Mesothelial cell of epicardium (in vitro differentiated cells): Measurements from ENCODE around the gene PPP1CC. TPM values are rescaled to one million over a fixed set of nuclear protein-coding genes. Genes with fewer than 3 reads are reported as not detected.

Experiments used
- DNase-seq, 2 experiments: peaks; one replicate each; pipeline ENCODE4 v3.0.0; 2021; ENCODE audit warnings: low spot score in 2 of 2; ENCODE audit not compliant: unreplicated experiment in 2 of 2
- H3K27ac Mint-ChIP-seq: 2 replicates; pipeline ENCODE4 v1.8.0; 2021; ENCODE audit warnings: mixed read lengths
- H3K27me3 Mint-ChIP-seq: 2 replicates; pipeline ENCODE4 v1.8.0; 2021; ENCODE audit warnings: low read depth, mixed read lengths
- H3K36me3 Mint-ChIP-seq: 2 replicates; pipeline ENCODE4 v1.8.0; 2021; ENCODE audit warnings: mixed read lengths
- H3K4me1 Mint-ChIP-seq: 2 replicates; pipeline ENCODE4 v1.8.0; 2021; ENCODE audit warnings: mixed read lengths
- H3K4me3 Mint-ChIP-seq: 2 replicates; pipeline ENCODE4 v1.8.0; 2021; ENCODE audit warnings: mild to moderate bottlenecking, moderate library complexity, mixed read lengths
- H3K9me3 Mint-ChIP-seq: 2 replicates; pipeline ENCODE4 v1.8.0; 2021; ENCODE audit warnings: mixed read lengths
- CTCF ChIP-seq: fragments of 200-600 bp; sonication (generic); IDR thresholded peaks from one replicate; pipeline ENCODE4 v1.5.0; 2021; ENCODE audit warnings: antibody characterized with exemption; ENCODE audit not compliant: unreplicated experiment
- total RNA-seq: library from RNA; stranded (reverse); gene quantifications from 3 replicates; pipeline ENCODE4 v1.2.1, GENCODE V29; 2021

Gene PPP1CC
- total RNA-seq, 1 donor from 2014 or later: 150 TPM

GRCh38 chr12:110698171-110698902 lies 44.4 kb downstream of the PPP1CC start:
- no peak overlapping the region for H3K4me3 Mint-ChIP-seq
- peak; percentile 38 for TF ChIP-seq CTCF
- no peak overlapping the region for H3K27ac Mint-ChIP-seq
- no peaks in the 10 kb centered on the region for H3K36me3 Mint-ChIP-seq
- H3K4me1 Mint-ChIP-seq: peaks cover 8% of the 10 kb centered on the region
- DNase-seq: peak in 1 of 2 experiments; percentile 62
- H3K9me3 Mint-ChIP-seq: no peaks in the 10 kb centered on the region
- no peaks in the 10 kb centered on the region for H3K27me3 Mint-ChIP-seq

GRCh38 chr12:110697236-110697635 lies 45.5 kb downstream of the PPP1CC start:
- no peaks in the 10 kb centered on the region for H3K27me3 Mint-ChIP-seq
- TF ChIP-seq CTCF: no peak
- H3K4me1 Mint-ChIP-seq: peaks cover 8% of the 10 kb centered on the region
- H3K27ac Mint-ChIP-seq: no peak overlapping the region
- no peak for DNase-seq
- H3K9me3 Mint-ChIP-seq: no peaks in the 10 kb centered on the region
- no peaks in the 10 kb centered on the region for H3K36me3 Mint-ChIP-seq
- H3K4me3 Mint-ChIP-seq: no peak overlapping the region

GRCh38 chr12:110696283-110696682 lies 46.4 kb downstream of the PPP1CC start:
- Mint-ChIP-seq H3K9me3 (no peaks in the 10 kb centered on the region), H3K27ac (no peak overlapping the region), H3K4me1 (peaks cover 8% of the 10 kb centered on the region), H3K27me3 (no peaks in the 10 kb centered on the region), H3K36me3 (no peaks in the 10 kb centered on the region), H3K4me3 (no peak overlapping the region)
- no peak for DNase-seq
- no peak for TF ChIP-seq CTCF

- H3K27ac Mint-ChIP-seq: no peak overlapping the region
- peaks cover 2% of the 10 kb centered on the region for H3K27me3 Mint-ChIP-seq
- no peak for DNase-seq
- peaks cover 15% of the 10 kb centered on the region for H3K4me1 Mint-ChIP-seq
- no peaks in the 10 kb centered on the region for H3K36me3 Mint-ChIP-seq
- H3K4me3 Mint-ChIP-seq: no peak overlapping the region
- no peaks in the 10 kb centered on the region for H3K9me3 Mint-ChIP-seq
- no peak for TF ChIP-seq CTCF
Observed at GRCh38 chr12:110694330-110694901, 48.3 kb downstream of the PPP1CC start.

- Mint-ChIP-seq H3K36me3 (no peaks in the 10 kb centered on the region), H3K4me3 (no peak overlapping the region), H3K9me3 (no peaks in the 10 kb centered on the region), H3K4me1 (peaks cover 15% of the 10 kb centered on the region), H3K27me3 (peaks cover 3% of the 10 kb centered on the region), H3K27ac (no peak overlapping the region)
- no peak for DNase-seq
- TF ChIP-seq CTCF: no peak
Observed at GRCh38 chr12:110693731-110694130, 49.0 kb downstream of the PPP1CC start.
